Uterus (tissue), 4 donors: ENCODE results near the gene FOLR1. TPM values are rescaled to one million over a fixed set of nuclear protein-coding genes. Genes with fewer than 3 reads are reported as not detected.

ENCODE experiments used
- DNase-seq, 2 donors: peaks; one replicate each; pipeline ENCODE4 v3.0.0-alpha.2; 2019 to 2020
- H3K27ac ChIP-seq, 2 donors: fragments of 200-600 bp; sonication (generic); 1 replicate in 1 of 2; 2 replicates in 1 of 2; pipeline ENCODE4 v1.5.1; 2016 to 2018
- H3K27me3 ChIP-seq, 2 donors: fragments of 200-600 bp; sonication (generic); one replicate each; pipeline ENCODE4 v1.5.1; 2018 to 2019; ENCODE audit warnings: control low read depth in 1 of 2
- H3K36me3 ChIP-seq, 2 donors: fragments of 200-600 bp; sonication (generic); one replicate each; pipeline ENCODE4 v1.5.1; 2019; ENCODE audit warnings: control low read depth in 1 of 2
- H3K4me1 ChIP-seq, 2 donors: fragments of 200-600 bp; sonication (generic); one replicate each; pipeline ENCODE4 v1.5.1; 2018 to 2019; ENCODE audit warnings: control low read depth in 1 of 2
- H3K4me3 ChIP-seq, 2 donors: fragments of 200-600 bp; sonication (generic); 1 replicate in 1 of 2; 2 replicates in 1 of 2; pipeline ENCODE4 v1.5.1; 2018 to 2019; ENCODE audit warnings: mild to moderate bottlenecking in 1 of 2
- H3K9me3 ChIP-seq, 2 donors: fragments of 200-600 bp; sonication (generic); one replicate each; pipeline ENCODE4 v1.5.1; 2019; ENCODE audit warnings: control low read depth in 1 of 2
- CTCF ChIP-seq, 4 experiments: fragments of 200-600 bp in 2 of 4; fragments of 450-650 bp in 2 of 4; sonication (generic) in 2 of 4; IDR thresholded peaks; one replicate each; pipeline ENCODE4 v1.5.1; 2016 to 2019; ENCODE audit warnings: antibody characterized with exemption in 4 of 4, mild to moderate bottlenecking in 2 of 4, moderate library complexity in 1 of 4
- POLR2A ChIP-seq, 2 donors: fragments of 450-650 bp; IDR thresholded peaks; one replicate each; pipeline ENCODE4 v1.6.1; 2016; ENCODE audit warnings: antibody characterized with exemption in 2 of 2, mild to moderate bottlenecking in 1 of 2, moderate library complexity in 1 of 2
- intact Hi-C: fragments of 100-400 bp; cut with DNase I; formaldehyde crosslinking; loops from one replicate; pipeline ENCODE4 v1.15.1; 2023; ENCODE audit warnings: low total_unique reads
- total RNA-seq, 4 donors: library from RNA; depleted of rRNA in 3 of 4; stranded (reverse); fragments of >200 nt in 3 of 4; gene quantifications; one replicate each; pipeline versions ENCODE4 v1.1.0 to v1.2.4, GENCODE V29; 2014 to 2023
- donor health status: DM: yes; HTN: yes; CAD: no.

Gene FOLR1
- total RNA-seq, 4 donors from 2014 or later = 1.8 to 22.0 TPM; not detected in 2

GRCh38 chr11:72208281-72208680 is 16.3 kb downstream of the FOLR1 start:
- no peaks in the 10 kb centered on the region for H3K4me1 ChIP-seq
- intact Hi-C loops = no loop called here
- no peak overlapping the region for H3K27ac ChIP-seq
- H3K36me3 ChIP-seq = no peaks in the 10 kb centered on the region
- DNase-seq = no peak
- peaks cover 0 to 3% of the 10 kb centered on the region in 2 donors for H3K27me3 ChIP-seq
- TF ChIP-seq POLR2A (IDR thresholded peaks at IDR 0.05) (no peak), CTCF (IDR thresholded peaks at IDR 0.05) (no peak)
- H3K9me3 ChIP-seq = no peaks in the 10 kb centered on the region
- no peak overlapping the region for H3K4me3 ChIP-seq

- intact Hi-C loops = no loop called here
- H3K4me3 ChIP-seq = no peak overlapping the region
- DNase-seq = no peak
- H3K27me3 ChIP-seq = peaks cover 0 to 3% of the 10 kb centered on the region in 2 donors
- H3K4me1 ChIP-seq = no peaks in the 10 kb centered on the region
- no peaks in the 10 kb centered on the region for H3K9me3 ChIP-seq
- H3K27ac ChIP-seq = no peak overlapping the region
- H3K36me3 ChIP-seq = no peaks in the 10 kb centered on the region
- TF ChIP-seq POLR2A (IDR thresholded peaks at IDR 0.05) (no peak), CTCF (IDR thresholded peaks at IDR 0.05) (no peak)
Observed at GRCh38 chr11:72209101-72209500, 17.2 kb downstream of the FOLR1 start.

- H3K27ac ChIP-seq = no peak within 1 kb of the TSS
- no peaks in the 10 kb centered on the region for H3K9me3 ChIP-seq
- no peak for TF ChIP-seq POLR2A (IDR thresholded peaks at IDR 0.05)
- TF ChIP-seq CTCF (IDR thresholded peaks at IDR 0.05) = no peak
- no peak within 1 kb of the TSS for H3K4me3 ChIP-seq
- H3K27me3 ChIP-seq = no peaks in the 10 kb centered on the region
- H3K36me3 ChIP-seq = no peaks in the 10 kb centered on the region
- no peak for DNase-seq
- no peaks in the 10 kb centered on the region for H3K4me1 ChIP-seq
- intact Hi-C loops = no loop called here
Observed at GRCh38 chr11:72216638-72217037, 24.7 kb downstream of the FOLR1 start, which contains the start of gene FOLR2. Gene FOLR2 (plus strand): TSS chr11:72216794. CDS start chr11:72218585, 1,791 bp downstream.

GRCh38 chr11:72217841-72218240 is 25.9 kb downstream of the FOLR1 start:
- TF ChIP-seq CTCF (IDR thresholded peaks at IDR 0.05) (no peak), POLR2A (IDR thresholded peaks at IDR 0.05) (no peak)
- Histone ChIP-seq H3K27me3 (no peaks in the 10 kb centered on the region), H3K4me1 (peaks cover 0 to 6% of the 10 kb centered on the region in 2 donors), H3K36me3 (no peaks in the 10 kb centered on the region), H3K27ac (no peak overlapping the region), H3K9me3 (no peaks in the 10 kb centered on the region), H3K4me3 (no peak overlapping the region)
- no peak for DNase-seq
- intact Hi-C loops = no loop called here

GRCh38 chr11:72218251-72218745 is 26.4 kb downstream of the FOLR1 start:
- Histone ChIP-seq H3K4me3 (no peak overlapping the region), H3K36me3 (no peaks in the 10 kb centered on the region), H3K4me1 (peaks cover 0 to 6% of the 10 kb centered on the region in 2 donors), H3K27ac (no peak overlapping the region), H3K9me3 (no peaks in the 10 kb centered on the region), H3K27me3 (no peaks in the 10 kb centered on the region)
- TF ChIP-seq CTCF (IDR thresholded peaks at IDR 0.05) (no peak), POLR2A (IDR thresholded peaks at IDR 0.05) (no peak)
- no peak for DNase-seq
- intact Hi-C loops = no loop called here
